Colonic mucosa (tissue), 4 donors: ENCODE measurements around the gene ITIH5. TPM values are rescaled to one million over a fixed set of nuclear protein-coding genes. Genes with fewer than 3 reads are reported as not detected.

Source experiments
- DNase-seq: peaks from one replicate; pipeline ENCODE4 v3.0.0-alpha.2; 2020
- H3K27ac ChIP-seq: fragments of 200-600 bp; one replicate; pipeline ENCODE4 v1.8.0; 2021
- H3K27me3 ChIP-seq: fragments of 200-600 bp; one replicate; pipeline ENCODE4 v1.8.0; 2021
- H3K36me3 ChIP-seq: fragments of 200-600 bp; one replicate; pipeline ENCODE4 v1.8.0; 2021
- H3K4me1 ChIP-seq: fragments of 200-600 bp; one replicate; pipeline ENCODE4 v1.8.0; 2021; ENCODE audit warnings: mild to moderate bottlenecking
- H3K4me3 ChIP-seq: fragments of 200-600 bp; one replicate; pipeline ENCODE4 v1.8.0; 2021
- H3K9ac ChIP-seq, 2 donors: one replicate each; pipeline ENCODE4 v1.7.0; 2013; ENCODE audit warnings: control low read depth in 2 of 2, low read depth in 2 of 2, low read length in 2 of 2
- H3K9me3 ChIP-seq: fragments of 200-600 bp; one replicate; pipeline ENCODE4 v1.8.0; 2021
- CTCF ChIP-seq: fragments of 200-600 bp; IDR thresholded peaks from one replicate; pipeline ENCODE4 v1.8.0; 2022; ENCODE audit warnings: antibody characterized with exemption, mild to moderate bottlenecking
- intact Hi-C: fragments of 100-400 bp; cut with DNase I; formaldehyde crosslinking; loops from one replicate; pipeline ENCODE4 v1.14.1; 2022
- total RNA-seq, 2 donors: library from RNA; stranded (reverse); fragmentation: NEBNext Ultra II Directional in 1 of 2; extraction: Animal tissue kit (Norgen Biotek cat#: 25700) in 1 of 2; gene quantifications; one replicate each; pipeline ENCODE4 v1.2.1, GENCODE V29; 2021
- donor health status: healthy.
- donor health status: DM: no; HTN: no; CAD: no.
- donor health status: DM: no; HTN: no; CAD: no.

Gene ITIH5
- total RNA-seq, 2 donors from 2014 or later: 2.2 to 15.6 TPM

GRCh38 chr10:7598771-7599170 is 68.0 kb downstream of the ITIH5 start:
- Histone ChIP-seq H3K9ac (no peak overlapping the region), H3K4me3 (no peak overlapping the region), H3K9me3 (no peaks in the 10 kb centered on the region), H3K27ac (no peak overlapping the region), H3K27me3 (no peaks in the 10 kb centered on the region), H3K36me3 (no peaks in the 10 kb centered on the region), H3K4me1 (no peaks in the 10 kb centered on the region)
- no peak for DNase-seq
- TF ChIP-seq CTCF: no peak
- intact Hi-C loops: no loop called here

GRCh38 chr10:7596356-7596755 is 70.4 kb downstream of the ITIH5 start:
- intact Hi-C loops: no loop called here
- Histone ChIP-seq H3K4me1 (no peaks in the 10 kb centered on the region), H3K9ac (no peak overlapping the region), H3K27me3 (no peaks in the 10 kb centered on the region), H3K4me3 (no peak overlapping the region), H3K27ac (no peak overlapping the region), H3K9me3 (no peaks in the 10 kb centered on the region), H3K36me3 (no peaks in the 10 kb centered on the region)
- TF ChIP-seq CTCF: no peak
- no peak for DNase-seq

GRCh38 chr10:7593905-7594304 is 72.9 kb downstream of the ITIH5 start:
- no peaks in the 10 kb centered on the region for H3K27me3 ChIP-seq
- no peak overlapping the region for H3K4me3 ChIP-seq
- no peak for DNase-seq
- no peaks in the 10 kb centered on the region for H3K4me1 ChIP-seq
- no peaks in the 10 kb centered on the region for H3K36me3 ChIP-seq
- no peak for TF ChIP-seq CTCF
- no peak overlapping the region for H3K27ac ChIP-seq
- H3K9me3 ChIP-seq: no peaks in the 10 kb centered on the region
- no peak overlapping the region for H3K9ac ChIP-seq
- intact Hi-C loops: no loop called here

GRCh38 chr10:7593063-7593462 is 73.7 kb downstream of the ITIH5 start:
- DNase-seq: no peak
- no peak overlapping the region for H3K9ac ChIP-seq
- H3K4me1 ChIP-seq: no peaks in the 10 kb centered on the region
- TF ChIP-seq CTCF: no peak
- intact Hi-C loops: no loop called here
- H3K27ac ChIP-seq: no peak overlapping the region
- no peaks in the 10 kb centered on the region for H3K27me3 ChIP-seq
- H3K36me3 ChIP-seq: no peaks in the 10 kb centered on the region
- H3K4me3 ChIP-seq: no peak overlapping the region
- no peaks in the 10 kb centered on the region for H3K9me3 ChIP-seq

- TF ChIP-seq CTCF: no peak
- H3K9me3 ChIP-seq: no peaks in the 10 kb centered on the region
- no peaks in the 10 kb centered on the region for H3K36me3 ChIP-seq
- DNase-seq: no peak
- H3K4me1 ChIP-seq: no peaks in the 10 kb centered on the region
- intact Hi-C loops: no loop called here
- H3K9ac ChIP-seq: no peak overlapping the region
- H3K27ac ChIP-seq: no peak overlapping the region
- H3K27me3 ChIP-seq: no peaks in the 10 kb centered on the region
- H3K4me3 ChIP-seq: no peak overlapping the region
Measured at GRCh38 chr10:7592627-7593026, 74.1 kb downstream of the ITIH5 start.

- H3K4me3 ChIP-seq: no peak overlapping the region
- DNase-seq: no peak
- H3K36me3 ChIP-seq: no peaks in the 10 kb centered on the region
- intact Hi-C loops: no loop called here
- no peaks in the 10 kb centered on the region for H3K27me3 ChIP-seq
- H3K9ac ChIP-seq: no peak overlapping the region
- H3K4me1 ChIP-seq: no peaks in the 10 kb centered on the region
- no peak overlapping the region for H3K27ac ChIP-seq
- no peak for TF ChIP-seq CTCF
- H3K9me3 ChIP-seq: no peaks in the 10 kb centered on the region
Measured at GRCh38 chr10:7590271-7590670, 76.5 kb downstream of the ITIH5 start.
